DND-41 (cell line): Measurements from ENCODE around the gene RIPOR2.

Experiments used
- ATAC-seq: fragments of 200-7000 bp; cut with Tn5 transposase; 3 replicates; pipeline ENCODE4 v1.9.1; 2021; ENCODE audit warnings: low read depth; ENCODE audit not compliant: insufficient read depth
- DNase-seq: peaks from one replicate; pipeline ENCODE4 v3.0.0-alpha.2; 2020
- H2AFZ ChIP-seq: 2 replicates; pipeline ENCODE4 v1.6.0; 2012; ENCODE audit warnings: low read depth, low read length
- H3K27ac ChIP-seq: 2 replicates; pipeline ENCODE4 v1.5.1; 2012; ENCODE audit warnings: low read length, inconsistent platforms
- H3K27me3 ChIP-seq: fragments of 200-600 bp; sonication (generic); 2 replicates; pipeline ENCODE4 v1.6.0; 2012; ENCODE audit warnings: low read length, mild to moderate bottlenecking, inconsistent platforms; ENCODE audit not compliant: insufficient read depth, poor library complexity
- H3K36me3 ChIP-seq: 2 replicates; pipeline ENCODE4 v1.5.1; 2012; ENCODE audit warnings: low read length, inconsistent platforms; ENCODE audit not compliant: insufficient read depth
- H3K4me1 ChIP-seq: 2 replicates; pipeline ENCODE4 v1.5.1; 2012; ENCODE audit warnings: mild to moderate bottlenecking, low read length; ENCODE audit not compliant: insufficient read depth
- H3K4me2 ChIP-seq: 2 replicates; pipeline ENCODE4 v1.6.0; 2012; ENCODE audit warnings: mild to moderate bottlenecking, moderate library complexity, low read length, inconsistent platforms; ENCODE audit not compliant: insufficient read depth
- H3K4me3 ChIP-seq, 2 experiments: fragments of 200-600 bp in 1 of 2; shearing (Covaris generic) in 1 of 2; 2 replicates each; pipeline ENCODE4 v1.5.1; 2012 to 2016; ENCODE audit warnings: inconsistent platforms in 2 of 2, low read length in 2 of 2, mild to moderate bottlenecking in 2 of 2, low read depth in 1 of 2, moderate library complexity in 1 of 2
- H3K79me2 ChIP-seq: 2 replicates; pipeline ENCODE4 v1.6.0; 2012; ENCODE audit warnings: low read length, inconsistent platforms; ENCODE audit not compliant: insufficient read depth
- H3K9ac ChIP-seq: 2 replicates; pipeline ENCODE4 v1.6.0; 2012; ENCODE audit warnings: low read depth, mild to moderate bottlenecking, inconsistent platforms, low read length, moderate library complexity
- H3K9me3 ChIP-seq: 2 replicates; pipeline ENCODE4 v1.5.1; 2012; ENCODE audit warnings: low read length, moderate library complexity, mild to moderate bottlenecking, inconsistent platforms; ENCODE audit not compliant: insufficient read depth, severe bottlenecking
- H4K20me1 ChIP-seq: 2 replicates; pipeline ENCODE4 v1.6.0; 2012; ENCODE audit warnings: low read length; ENCODE audit not compliant: insufficient read depth
- CTCF ChIP-seq: IDR thresholded peaks from 2 replicates; pipeline ENCODE4 v1.5.1; 2012; ENCODE audit warnings: borderline replicate concordance, low read length, moderate library complexity, mild to moderate bottlenecking; ENCODE audit not compliant: poor library complexity, severe bottlenecking; ENCODE audit errors: extremely low read depth
- EZH2 ChIP-seq: IDR thresholded peaks from 3 replicates; pipeline ENCODE4 v1.6.1; 2012; ENCODE audit warnings: borderline replicate concordance, low read depth, mild to moderate bottlenecking, moderate library complexity, low read length, inconsistent platforms; ENCODE audit not compliant: severe bottlenecking

The RIPOR2 gene

DNA sequence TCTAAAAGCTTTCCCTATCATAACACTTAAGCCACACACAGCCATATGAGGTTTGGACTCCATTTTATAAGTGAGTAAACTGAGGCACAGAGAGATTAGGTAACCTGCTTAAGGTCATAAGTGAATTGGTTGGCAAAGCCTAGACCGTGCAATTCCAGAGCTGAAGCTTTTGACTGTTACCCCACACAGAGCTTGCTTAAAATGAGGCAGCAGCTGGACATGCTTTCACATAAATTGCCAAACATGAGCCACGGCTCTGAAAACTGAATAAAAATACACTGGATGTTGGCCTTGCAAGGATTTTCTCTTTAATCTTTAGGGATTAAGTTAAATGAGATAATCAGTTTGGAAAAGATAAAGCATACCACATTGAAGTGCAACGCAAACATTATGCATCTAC, 2.5 kb downstream of the RIPOR2 start:
- Histone ChIP-seq H3K4me2 (no peak overlapping the region), H3K27ac (peak overlapping the region; percentile 96), H3K4me1 (peaks cover 88% of the 10 kb centered on the region), H3K79me2 (peaks cover 49% of the 10 kb centered on the region), H4K20me1 (no peaks in the 10 kb centered on the region), H3K4me3 (no peak overlapping the region; a peak in 1 of 4 replicates), H3K36me3 (no peaks in the 10 kb centered on the region), H3K27me3 (no peaks in the 10 kb centered on the region), H3K9me3 (no peaks in the 10 kb centered on the region), H3K9ac (peak overlapping the region; percentile 57), H2AFZ (no peak overlapping the region)
- TF ChIP-seq EZH2 (no peak), CTCF (no peak)
- no peak for DNase-seq
- no peak for ATAC-seq

DNA sequence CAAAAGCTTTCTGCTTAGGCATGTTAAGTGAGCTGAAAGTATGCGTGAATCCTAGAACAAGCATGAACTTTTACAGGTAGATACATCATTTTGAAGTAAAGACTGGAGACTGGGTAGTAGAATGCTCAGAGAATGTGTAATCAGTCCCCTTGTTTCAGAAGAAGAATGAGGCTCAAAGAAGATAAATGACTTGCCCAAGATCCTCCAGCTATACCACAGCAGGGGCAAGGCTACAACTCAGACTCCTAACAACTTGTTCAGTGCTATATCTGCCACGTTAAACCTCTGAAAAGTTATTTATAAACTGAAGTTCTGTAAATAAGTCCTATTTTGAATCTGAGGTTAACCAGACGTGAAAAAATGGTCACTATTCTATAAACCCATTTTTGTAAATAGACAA, 2.9 kb downstream of the RIPOR2 start:
- Histone ChIP-seq H3K9ac (peak overlapping the region; percentile 57), H3K27me3 (no peaks in the 10 kb centered on the region), H3K4me2 (peak overlapping the region; percentile 74), H3K9me3 (no peaks in the 10 kb centered on the region), H4K20me1 (no peaks in the 10 kb centered on the region), H3K4me1 (peaks cover 92% of the 10 kb centered on the region), H3K79me2 (peaks cover 49% of the 10 kb centered on the region), H3K27ac (peak overlapping the region; percentile 96), H3K36me3 (no peaks in the 10 kb centered on the region), H3K4me3 (peak overlapping the region in 1 of 2 experiments; percentile 23; a peak in 2 of 4 replicates), H2AFZ (no peak overlapping the region)
- no peak for DNase-seq
- TF ChIP-seq EZH2 (no peak), CTCF (no peak)
- 0 out of 3 replicates have a peak, but pooled peaks have one; percentile 20 for ATAC-seq

DNA sequence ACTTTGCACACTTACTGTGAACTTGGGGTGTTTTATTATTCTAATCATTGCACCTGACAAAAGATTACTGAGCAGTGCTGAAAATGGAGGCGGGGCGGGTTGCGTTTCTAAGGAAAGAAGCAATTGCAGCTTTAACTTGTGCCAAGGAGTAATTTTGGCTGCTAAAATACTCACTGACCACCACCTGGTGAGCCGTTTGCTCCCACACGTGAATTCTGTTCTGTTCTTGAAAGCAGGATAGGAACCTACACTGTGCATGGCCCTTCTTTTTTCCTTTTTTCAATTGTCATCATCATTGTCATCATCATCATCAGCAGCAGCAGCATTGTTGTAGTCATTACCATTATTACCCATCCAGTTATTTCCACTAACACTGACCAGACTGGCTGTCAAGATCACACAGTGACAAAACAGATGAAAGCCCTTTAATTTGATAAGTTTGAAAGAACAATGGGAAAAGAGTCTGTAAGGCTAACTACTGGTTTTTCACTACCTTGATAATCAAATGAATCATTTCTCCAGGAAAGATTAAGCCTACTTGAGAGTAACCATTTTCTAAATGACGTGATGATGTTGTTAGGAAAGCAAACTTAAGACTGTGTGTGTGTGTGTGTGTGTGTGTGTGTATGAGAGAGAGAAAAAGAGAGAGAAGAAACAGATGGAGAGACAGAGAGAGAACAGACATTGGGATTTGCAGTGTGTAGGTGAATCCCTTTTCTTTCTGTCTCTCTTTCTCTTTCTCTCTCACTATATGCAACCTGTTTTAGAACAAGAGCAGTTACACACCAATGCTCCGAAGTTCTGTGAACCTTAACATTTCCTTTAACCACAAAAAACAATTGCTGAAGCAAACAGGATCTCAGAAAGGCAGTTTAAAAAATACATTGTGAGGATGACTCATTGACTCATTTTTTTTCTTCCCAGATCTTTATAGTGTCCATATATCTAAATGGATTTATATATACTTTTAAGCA, 3.8 kb downstream of the RIPOR2 start:
- no peaks in the 10 kb centered on the region for H4K20me1 ChIP-seq
- DNase-seq (peak; percentile 29), ATAC-seq (peak; percentile 75)
- peak overlapping the region; percentile 74 for H3K4me2 ChIP-seq
- H2AFZ ChIP-seq = peak overlapping the region; percentile 60
- H3K36me3 ChIP-seq = no peaks in the 10 kb centered on the region
- H3K4me1 ChIP-seq = peaks cover 100% of the 10 kb centered on the region
- TF ChIP-seq EZH2 = no peak
- no peak for TF ChIP-seq CTCF
- H3K79me2 ChIP-seq = peaks cover 50% of the 10 kb centered on the region
- H3K9me3 ChIP-seq = no peaks in the 10 kb centered on the region
- peak overlapping the region; percentile 57 for H3K9ac ChIP-seq
- H3K27ac ChIP-seq = peak overlapping the region; percentile 96
- peak overlapping the region in 1 of 2 experiments; percentile 49; a peak in 3 of 4 replicates for H3K4me3 ChIP-seq
- H3K27me3 ChIP-seq = no peaks in the 10 kb centered on the region
